22Rv1 (cell line): Measurements from ENCODE around the gene TEX2.
"Not testable (repeated sequence)": the region's sequence is repeated elsewhere in the genome, so short reads cannot be mapped to it uniquely, and the experiment has no call there.

Experiments used
- H3K27ac ChIP-seq: fragments of 450-650 bp; 2 replicates; pipeline ENCODE4 v1.5.1; 2017
- CTCF ChIP-seq: fragments of 450-650 bp; IDR thresholded peaks from 2 replicates; pipeline ENCODE4 v1.5.1; 2017; ENCODE audit warnings: mild to moderate bottlenecking
- ZFX ChIP-seq: fragments of 450-650 bp; IDR thresholded peaks from 2 replicates; pipeline ENCODE4 v1.6.1; 2017; ENCODE audit warnings: antibody characterized with exemption, borderline replicate concordance

The TEX2 gene

DNA sequence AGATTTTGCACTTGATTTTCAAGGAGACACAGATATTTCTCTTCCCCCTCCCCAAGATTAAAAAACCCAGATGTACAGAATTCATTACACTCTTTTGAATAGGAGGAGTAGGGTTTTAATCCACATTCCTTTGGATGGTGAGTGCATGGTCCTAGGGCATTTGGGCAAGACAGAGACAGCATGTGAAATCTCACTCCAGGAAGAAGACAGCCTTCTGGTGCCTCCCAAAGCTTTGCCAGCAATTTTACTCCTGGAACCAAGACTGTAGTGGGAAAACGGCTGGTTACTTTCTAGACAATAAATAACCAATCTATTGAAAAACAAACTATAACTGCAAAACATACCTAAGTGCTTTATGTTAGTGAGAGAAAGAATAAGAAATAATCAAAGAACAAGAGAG, 15.2 kb downstream of the TEX2 start:
- TF ChIP-seq ZFX (no peak), CTCF (no peak)
- no peak overlapping the region for H3K27ac ChIP-seq

DNA sequence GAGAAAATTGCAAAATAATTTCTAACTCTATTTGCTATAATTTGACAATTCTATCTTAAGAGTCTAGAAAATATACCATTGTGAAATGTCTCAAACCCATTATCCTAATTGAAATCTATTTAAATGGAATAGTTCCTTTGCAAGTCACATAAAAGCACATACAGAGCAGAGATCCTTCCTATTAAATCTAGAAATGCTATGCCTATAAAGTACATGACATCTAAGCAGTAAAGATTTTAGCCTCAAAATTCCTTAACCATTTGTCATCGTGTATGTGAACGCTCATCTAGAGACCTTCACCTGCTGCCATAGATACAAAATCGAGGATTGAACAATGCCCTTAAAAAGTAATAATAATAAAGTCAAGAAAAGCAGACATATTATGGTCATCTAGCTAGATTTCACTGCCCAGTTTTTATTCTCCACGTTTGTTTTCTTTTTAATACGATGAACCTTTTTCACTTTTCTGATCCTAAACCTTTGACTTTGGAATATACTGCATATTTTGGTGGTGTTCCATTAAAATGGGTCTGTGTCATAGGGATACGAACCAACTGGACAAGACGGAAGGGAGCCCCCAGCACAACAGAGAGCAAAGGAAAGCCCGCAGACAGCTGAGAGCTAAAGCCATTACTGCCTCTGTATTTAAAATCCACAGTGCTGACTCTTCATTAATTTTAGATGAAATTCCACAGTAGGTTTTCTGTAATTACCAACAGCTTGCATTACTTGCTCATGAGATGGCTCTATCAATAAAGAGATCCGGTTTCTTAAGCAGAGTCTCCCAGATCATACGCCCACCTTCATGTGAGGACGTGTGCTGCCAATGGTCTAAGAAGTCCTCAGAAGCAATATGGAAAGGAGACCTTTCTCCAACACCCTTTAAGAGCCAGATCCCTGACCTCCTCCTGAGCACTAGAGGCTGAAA, 17.6 kb downstream of the TEX2 start:
- no peak overlapping the region for H3K27ac ChIP-seq
- TF ChIP-seq ZFX: no peak
- TF ChIP-seq CTCF: no peak

DNA sequence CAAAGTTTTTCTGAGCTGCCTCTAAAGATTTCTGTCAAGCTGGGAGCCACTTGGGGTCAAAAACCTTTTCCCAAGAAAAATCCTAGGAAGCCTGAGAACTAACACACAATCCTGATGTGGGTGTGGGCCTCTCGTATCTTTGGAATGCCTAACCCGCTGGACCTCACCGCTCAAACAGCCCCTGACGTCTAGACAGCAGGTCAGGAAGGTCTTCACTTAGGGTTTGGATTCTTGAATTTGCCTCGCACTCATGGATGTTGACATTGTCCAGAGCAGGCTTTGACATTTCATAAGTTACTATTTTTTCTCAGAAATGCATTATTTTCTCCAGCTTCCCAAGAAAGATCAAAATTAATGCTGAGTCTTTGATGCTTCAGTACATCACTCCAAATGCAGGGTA, 18.9 kb downstream of the TEX2 start:
- TF ChIP-seq ZFX: no peak
- TF ChIP-seq CTCF: no peak
- H3K27ac ChIP-seq: no peak overlapping the region

GRCh38 chr17:64243340-64243739, 19.7 kb downstream of the TEX2 start:
- TF ChIP-seq ZFX (no peak), CTCF (no peak)

DNA sequence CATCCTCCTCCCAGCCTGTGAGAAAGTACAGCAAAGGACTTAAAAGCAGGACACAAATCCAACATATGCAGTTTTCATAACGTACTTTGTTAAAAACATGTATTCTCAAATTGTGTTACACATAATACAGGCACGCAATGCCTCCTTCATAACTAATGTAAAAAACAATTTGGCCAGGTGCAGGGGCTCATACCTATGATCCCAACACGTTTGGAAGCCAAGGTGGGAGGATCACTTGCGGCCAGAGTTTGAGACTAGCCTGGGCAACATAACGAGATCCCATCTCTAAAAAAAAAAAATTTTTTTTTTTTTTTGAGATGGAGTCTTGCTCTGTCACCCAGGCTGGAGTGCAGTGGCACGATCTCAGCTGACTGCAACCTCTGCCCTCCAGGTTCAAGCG, 20.4 kb downstream of the TEX2 start:
- TF ChIP-seq CTCF (no peak), ZFX (no peak)
- H3K27ac ChIP-seq: no peak overlapping the region

More at GRCh38 chr17:64243340-64243739, 19.7 kb downstream of the TEX2 start:
- H3K27ac ChIP-seq: no peak overlapping the region

GRCh38 chr17:64240741-64241347, 22.2 kb downstream of the TEX2 start:
- no peak overlapping the region for H3K27ac ChIP-seq
- TF ChIP-seq CTCF: no peak
- no peak for TF ChIP-seq ZFX

GRCh38 chr17:64240261-64240740, 22.8 kb downstream of the TEX2 start:
- TF ChIP-seq ZFX (no peak), CTCF (no peak)
- no peak overlapping the region for H3K27ac ChIP-seq

DNA sequence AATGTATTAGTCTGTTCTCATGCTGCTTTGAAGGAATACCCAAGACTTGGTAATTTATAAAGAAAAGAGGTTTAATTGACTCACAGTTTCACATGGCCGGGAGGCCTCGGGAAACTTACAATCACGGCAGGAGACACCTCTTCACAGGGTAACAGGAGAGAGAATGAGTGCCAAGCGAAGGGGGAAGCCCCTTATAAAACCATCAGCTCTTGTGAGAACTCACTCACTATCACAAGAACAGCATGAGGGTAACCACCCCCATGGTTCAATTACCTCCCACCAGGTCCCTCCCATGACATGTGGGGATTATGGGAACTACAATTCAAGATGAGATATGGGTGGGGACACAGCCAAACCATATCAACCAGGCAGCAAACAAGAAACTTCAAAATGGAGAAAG, 24.6 kb downstream of the TEX2 start:
- H3K27ac ChIP-seq: not testable (repeated sequence)
